ENCODE data around the gene BAZ1A. TPM values are rescaled to one million over a fixed set of nuclear protein-coding genes. Genes with fewer than 3 reads are reported as not detected.

BAZ1A gene
- total and polyA plus RNA-seq, 9 of the 15 experiments (the other 6 are each of a cell fraction or from before 2014, with no cell fraction given), result 22.0 to 71.2 (median 39.1) TPM

DNA sequence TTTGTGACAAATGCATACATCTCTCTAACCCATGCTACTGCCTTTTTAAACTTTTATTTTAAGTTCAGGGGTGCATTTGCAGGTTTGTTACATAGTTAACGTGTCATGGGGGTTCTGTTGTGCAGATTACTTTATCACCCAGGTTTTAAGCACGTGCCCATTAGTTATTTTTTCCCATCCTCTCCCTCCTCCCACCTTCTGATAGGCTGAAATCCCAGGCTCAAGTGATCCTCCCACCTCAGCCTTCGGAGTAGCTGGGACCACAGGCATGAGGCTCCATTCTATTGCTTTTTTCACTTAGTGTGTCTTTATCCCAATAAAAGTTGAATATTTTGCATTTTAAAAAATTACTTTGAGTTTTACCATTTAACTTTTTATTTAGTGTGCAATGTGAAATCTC lies 68.9 kb downstream of the BAZ1A start:
- no peaks in the 10 kb centered on the region for H3K9me1 ChIP-seq (ENCODE audit: control insufficient read depth, insufficient read depth, low read length)
- H3K4me1 ChIP-seq (replicated peaks in 1 of 2; ENCODE audit: control insufficient read depth in 2 of 2, insufficient read depth in 2 of 2, low read length in 2 of 2), result no peaks in the 10 kb centered on the region
- POLR2A ChIA-PET, result no interaction called here
- no peak for TF ChIP-seq HDAC3 (IDR thresholded peaks at IDR 0.05; ENCODE audit: borderline replicate concordance, partially characterized antibody)
- no peak for TF ChIP-seq ZNF311 (CRISPR knock-in tag; IDR thresholded peaks at IDR 0.05)
- no peak for TF ChIP-seq HDAC6 (IDR thresholded peaks at IDR 0.05; ENCODE audit: low read depth, low read length)
- TF ChIP-seq GABPB2 (CRISPR knock-in tag; conservative IDR thresholded peaks at IDR 0.05), result no peak
- TF ChIP-seq NBN (IDR thresholded peaks at IDR 0.05; ENCODE audit: low read depth), result no peak
- TF ChIP-seq MYNN (IDR thresholded peaks at IDR 0.05), result no peak
- no peak for TF ChIP-seq MYNN (CRISPR knock-in tag; IDR thresholded peaks at IDR 0.05)
- TF ChIP-seq NFXL1 (CRISPR knock-in tag; IDR thresholded peaks at IDR 0.05), result no peak
- no peak for TF ChIP-seq NFATC3 (IDR thresholded peaks at IDR 0.05)
- TF ChIP-seq, protein P1, sequence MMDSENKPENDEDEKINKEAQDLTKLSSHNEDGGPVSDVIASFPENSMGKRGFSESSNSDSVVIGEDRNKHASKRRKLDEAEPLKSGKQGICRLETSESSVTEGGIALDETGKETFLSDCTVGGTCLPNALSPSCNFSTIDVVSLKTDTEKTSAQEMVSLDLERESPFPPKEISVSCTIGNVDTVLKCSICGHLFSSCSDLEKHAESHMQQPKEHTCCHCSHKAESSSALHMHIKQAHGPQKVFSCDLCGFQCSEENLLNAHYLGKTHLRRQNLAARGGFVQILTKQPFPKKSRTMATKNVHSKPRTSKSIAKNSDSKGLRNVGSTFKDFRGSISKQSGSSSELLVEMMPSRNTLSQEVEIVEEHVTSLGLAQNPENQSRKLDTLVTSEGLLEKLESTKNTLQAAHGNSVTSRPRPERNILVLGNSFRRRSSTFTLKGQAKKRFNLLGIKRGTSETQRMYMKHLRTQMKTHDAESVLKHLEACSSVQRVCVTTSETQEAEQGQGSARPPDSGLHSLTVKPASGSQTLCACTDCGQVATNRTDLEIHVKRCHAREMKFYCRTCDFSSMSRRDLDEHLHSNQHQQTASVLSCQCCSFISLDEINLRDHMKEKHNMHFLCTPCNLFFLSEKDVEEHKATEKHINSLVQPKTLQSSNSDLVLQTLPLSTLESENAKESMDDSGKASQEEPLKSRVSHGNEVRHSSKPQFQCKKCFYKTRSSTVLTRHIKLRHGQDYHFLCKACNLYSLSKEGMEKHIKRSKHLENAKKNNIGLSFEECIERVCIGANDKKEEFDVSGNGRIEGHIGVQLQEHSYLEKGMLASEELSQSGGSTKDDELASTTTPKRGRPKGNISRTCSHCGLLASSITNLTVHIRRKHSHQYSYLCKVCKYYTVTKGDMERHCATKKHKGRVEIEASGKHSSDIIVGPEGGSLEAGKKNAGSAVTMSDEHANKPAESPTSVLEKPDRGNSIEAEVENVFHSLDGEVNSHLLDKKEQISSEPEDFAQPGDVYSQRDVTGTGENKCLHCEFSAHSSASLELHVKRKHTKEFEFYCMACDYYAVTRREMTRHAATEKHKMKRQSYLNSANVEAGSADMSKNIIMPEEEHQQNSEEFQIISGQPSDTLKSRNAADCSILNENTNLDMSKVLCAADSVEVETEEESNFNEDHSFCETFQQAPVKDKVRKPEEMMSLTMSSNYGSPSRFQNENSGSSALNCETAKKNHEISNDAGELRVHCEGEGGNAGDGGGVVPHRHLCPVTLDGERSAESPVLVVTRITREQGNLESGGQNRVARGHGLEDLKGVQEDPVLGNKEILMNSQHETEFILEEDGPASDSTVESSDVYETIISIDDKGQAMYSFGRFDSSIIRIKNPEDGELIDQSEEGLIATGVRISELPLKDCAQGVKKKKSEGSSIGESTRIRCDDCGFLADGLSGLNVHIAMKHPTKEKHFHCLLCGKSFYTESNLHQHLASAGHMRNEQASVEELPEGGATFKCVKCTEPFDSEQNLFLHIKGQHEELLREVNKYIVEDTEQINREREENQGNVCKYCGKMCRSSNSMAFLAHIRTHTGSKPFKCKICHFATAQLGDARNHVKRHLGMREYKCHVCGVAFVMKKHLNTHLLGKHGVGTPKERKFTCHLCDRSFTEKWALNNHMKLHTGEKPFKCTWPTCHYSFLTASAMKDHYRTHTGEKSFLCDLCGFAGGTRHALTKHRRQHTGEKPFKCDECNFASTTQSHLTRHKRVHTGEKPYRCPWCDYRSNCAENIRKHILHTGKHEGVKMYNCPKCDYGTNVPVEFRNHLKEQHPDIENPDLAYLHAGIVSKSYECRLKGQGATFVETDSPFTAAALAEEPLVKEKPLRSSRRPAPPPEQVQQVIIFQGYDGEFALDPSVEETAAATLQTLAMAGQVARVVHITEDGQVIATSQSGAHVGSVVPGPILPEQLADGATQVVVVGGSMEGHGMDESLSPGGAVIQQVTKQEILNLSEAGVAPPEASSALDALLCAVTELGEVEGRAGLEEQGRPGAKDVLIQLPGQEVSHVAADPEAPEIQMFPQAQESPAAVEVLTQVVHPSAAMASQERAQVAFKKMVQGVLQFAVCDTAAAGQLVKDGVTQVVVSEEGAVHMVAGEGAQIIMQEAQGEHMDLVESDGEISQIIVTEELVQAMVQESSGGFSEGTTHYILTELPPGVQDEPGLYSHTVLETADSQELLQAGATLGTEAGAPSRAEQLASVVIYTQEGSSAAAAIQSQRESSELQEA (IDR thresholded peaks at IDR 0.05; ENCODE audit: low read depth), result no peak
- TF ChIP-seq ZNF165 (CRISPR knock-in tag; IDR thresholded peaks at IDR 0.05; ENCODE audit: borderline replicate concordance), result no peak
- no peak for TF ChIP-seq SIRT6 (IDR thresholded peaks at IDR 0.05; ENCODE audit: low read depth, low read length)
- no peak overlapping the region for H3K27ac ChIP-seq (ENCODE audit: extremely low read depth, low read depth, low read length)
- no peaks in the 10 kb centered on the region; the same call in 1 of the 3 replicates for H3K79me2 ChIP-seq (ENCODE audit: control insufficient read depth, insufficient read depth, low read length)
- DNase-seq (ENCODE audit: extremely low read depth in 1 of 4, low spot score in 3 of 4) (no peak), ATAC-seq (no peak), FAIRE-seq (no peak)
- no peaks in the 10 kb centered on the region for H4K20me1 ChIP-seq (replicated peaks; ENCODE audit: control insufficient read depth, insufficient read depth, low read length)
- H3K36me3 ChIP-seq (ENCODE audit: control insufficient read depth, insufficient read depth, low read length), result peaks cover 71% of the 10 kb centered on the region
- H3K4me3 ChIP-seq, result no peak overlapping the region
- no TSS peak for BruUV-seq (replicated peaks)
- H3K9ac ChIP-seq (ENCODE audit: insufficient read depth in 1 of 2, low read depth in 2 of 2, low read length in 2 of 2), result no peak overlapping the region
- no peaks in the 10 kb centered on the region for H3K9me3 ChIP-seq (replicated peaks; ENCODE audit: control insufficient read depth, insufficient read depth, low read depth, low read length)
- H3K4me2 ChIP-seq (ENCODE audit: insufficient read depth, low read length), result no peak overlapping the region
- WGBS (ENCODE audit: insufficient coverage, low coverage, missing lambda C conversion rate), result 92% methylated on average over 3 of the region's 3 CpGs
- CTCF ChIA-PET (ENCODE audit: low intra/inter-chr PET ratio), result no interaction called here
- H3K27me3 ChIP-seq (ENCODE audit: control insufficient read depth in 2 of 2, insufficient read depth in 2 of 2, low read length in 2 of 2), result no peaks in the 10 kb centered on the region
- intact Hi-C loops (cut with micrococcal nuclease) (no loop called here), in situ Hi-C loops (cut with MboI) (no loop called here)
- no peak overlapping the region for H2AFZ ChIP-seq (ENCODE audit: low read depth, low read length)
